ENCODE results near the gene NEURL2.

NEURL2 gene

GRCh38 chr20:45842169-45842812, 48.7 kb downstream of the NEURL2 start:
- DNase-seq (ENCODE audit: low read depth in 2 of 2): no peak

DNA sequence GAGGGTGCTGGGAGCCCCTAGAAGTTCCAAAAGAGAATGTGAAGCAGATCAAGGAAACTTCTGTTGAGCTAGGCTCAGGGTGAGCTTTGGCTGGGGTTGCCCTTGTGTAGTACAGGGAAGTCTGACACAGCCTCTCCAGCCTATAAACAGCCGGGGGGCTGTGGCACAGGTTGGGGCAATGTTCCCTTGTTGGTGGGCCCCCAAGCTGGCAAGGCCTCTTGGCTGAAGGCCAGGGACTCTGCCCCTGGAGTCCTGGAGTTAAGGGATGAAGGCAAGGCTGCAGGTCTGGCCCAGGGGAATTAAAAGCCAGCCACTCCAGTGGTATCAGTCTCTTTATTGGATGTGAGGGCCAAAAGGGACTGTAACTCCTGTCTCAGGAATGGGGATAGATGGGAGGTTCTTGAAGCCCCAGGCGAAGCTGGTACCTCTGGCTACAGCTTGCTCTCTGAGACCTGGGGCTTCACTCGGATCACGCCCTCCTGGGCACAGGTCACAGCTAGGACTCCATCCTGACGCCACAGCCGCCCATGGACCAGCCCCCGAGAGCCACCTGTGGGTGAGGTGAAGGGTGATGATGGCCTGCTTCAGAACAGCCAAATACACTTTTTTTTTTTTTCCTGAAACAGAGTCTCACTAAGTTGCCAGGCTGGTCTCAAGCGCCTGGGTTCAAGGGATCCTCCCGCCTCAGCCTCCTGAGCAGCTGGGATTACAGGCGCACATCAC, 49.4 kb downstream of the NEURL2 start:
- DNase-seq (ENCODE audit: low read depth in 2 of 2): no peak

- DNase-seq (ENCODE audit: low read depth in 2 of 2): no peak
Observed at GRCh38 chr20:45840700-45841198, 50.3 kb downstream of the NEURL2 start.
